Lower leg skin (tissue), 3 donors: ENCODE measurements around the gene NKAIN4.

Source experiments
- CTCF ChIP-seq, 3 donors: fragments of 450-650 bp; IDR thresholded peaks; one replicate each; pipeline ENCODE4 v1.5.1; 2016; ENCODE audit warnings: antibody characterized with exemption in 3 of 3, mild to moderate bottlenecking in 3 of 3, moderate library complexity in 2 of 3
- POLR2A ChIP-seq, 2 donors: fragments of 450-650 bp; IDR thresholded peaks; one replicate each; pipeline ENCODE4 v1.6.1; 2016 to 2017; ENCODE audit warnings: antibody characterized with exemption in 2 of 2, mild to moderate bottlenecking in 1 of 2, moderate library complexity in 1 of 2

GRCh38 chr20:63208346-63208909 lies 45.8 kb downstream of the NKAIN4 start:
- TF ChIP-seq CTCF (IDR thresholded peaks at IDR 0.05), result no peak
- no peak for TF ChIP-seq POLR2A (IDR thresholded peaks at IDR 0.05)
